DOHH2 (cell line): ENCODE results near the gene SCNN1B.

Source experiments
- H3F3A ChIP-seq: fragments of 200-600 bp; sonication (generic), shearing (Covaris generic); 2 replicates; pipeline ENCODE4 v1.6.0; 2016; ENCODE audit warnings: antibody characterized with exemption, mild to moderate bottlenecking; ENCODE audit not compliant: control insufficient read depth, insufficient read depth
- H3K27ac ChIP-seq: fragments of 200-600 bp; sonication (generic); 2 replicates; pipeline ENCODE4 v1.5.1; 2014; ENCODE audit warnings: low read depth, mild to moderate bottlenecking, low read length, moderate library complexity
- H3K27me3 ChIP-seq: fragments of 200-600 bp; sonication (generic); 2 replicates; pipeline ENCODE4 v1.6.1; 2014; ENCODE audit warnings: mild to moderate bottlenecking, low read length, mixed read lengths; ENCODE audit not compliant: control insufficient read depth
- H3K36me3 ChIP-seq: fragments of 200-600 bp; sonication (generic); 2 replicates; pipeline ENCODE4 v1.6.1; 2014; ENCODE audit warnings: mild to moderate bottlenecking, low read length, moderate library complexity, mixed read lengths; ENCODE audit not compliant: control insufficient read depth
- H3K4me1 ChIP-seq: fragments of 200-600 bp; sonication (generic); 2 replicates; pipeline ENCODE4 v1.6.1; 2014; ENCODE audit warnings: mild to moderate bottlenecking, low read length, mixed read lengths; ENCODE audit not compliant: control insufficient read depth
- H3K4me2 ChIP-seq: fragments of 200-600 bp; sonication (generic); 2 replicates; pipeline ENCODE4 v1.6.0; 2014; ENCODE audit warnings: mild to moderate bottlenecking, low read length, moderate library complexity
- H3K4me3 ChIP-seq: fragments of 200-600 bp; sonication (generic); 2 replicates; pipeline ENCODE4 v1.5.1; 2014; ENCODE audit warnings: mild to moderate bottlenecking, low read length, mixed read lengths
- H3K79me2 ChIP-seq: fragments of 200-600 bp; sonication (generic); 2 replicates; pipeline ENCODE4 v1.6.1; 2014; ENCODE audit warnings: mild to moderate bottlenecking, low read length, mixed read lengths; ENCODE audit not compliant: control insufficient read depth
- H3K9me2 ChIP-seq: fragments of 200-600 bp; sonication (generic); replicated peaks from 2 replicates; pipeline ENCODE4 v1.6.1; 2014; ENCODE audit warnings: mild to moderate bottlenecking, low read length, mixed read lengths; ENCODE audit not compliant: control insufficient read depth
- H3K9me3 ChIP-seq: fragments of 200-600 bp; sonication (generic); 2 replicates; pipeline ENCODE4 v1.6.1; 2014; ENCODE audit warnings: antibody characterized with exemption, low read length, mixed read lengths; ENCODE audit not compliant: control insufficient read depth, insufficient read depth
- H4K20me1 ChIP-seq: fragments of 200-600 bp; sonication (generic); 2 replicates; pipeline ENCODE4 v1.6.0; 2014; ENCODE audit warnings: low read depth, mild to moderate bottlenecking, antibody characterized with exemption, low read length, moderate library complexity; ENCODE audit not compliant: control insufficient read depth, insufficient read depth
- EZH2phosphoT487 ChIP-seq: fragments of 200-600 bp; sonication (generic); IDR thresholded peaks from 2 replicates; pipeline ENCODE4 v1.6.1; 2017; ENCODE audit warnings: borderline replicate concordance, mild to moderate bottlenecking, antibody characterized with exemption, low read length, moderate library complexity, mixed read lengths
- TF ChIP-seq, protein P1 (sequence below): fragments of 200-600 bp; sonication (generic); IDR thresholded peaks from one replicate; pipeline ENCODE4 v1.5.1; 2014; ENCODE audit warnings: antibody characterized with exemption, mild to moderate bottlenecking, low read depth, low read length; ENCODE audit not compliant: poor library complexity, severe bottlenecking

The SCNN1B gene

DNA sequence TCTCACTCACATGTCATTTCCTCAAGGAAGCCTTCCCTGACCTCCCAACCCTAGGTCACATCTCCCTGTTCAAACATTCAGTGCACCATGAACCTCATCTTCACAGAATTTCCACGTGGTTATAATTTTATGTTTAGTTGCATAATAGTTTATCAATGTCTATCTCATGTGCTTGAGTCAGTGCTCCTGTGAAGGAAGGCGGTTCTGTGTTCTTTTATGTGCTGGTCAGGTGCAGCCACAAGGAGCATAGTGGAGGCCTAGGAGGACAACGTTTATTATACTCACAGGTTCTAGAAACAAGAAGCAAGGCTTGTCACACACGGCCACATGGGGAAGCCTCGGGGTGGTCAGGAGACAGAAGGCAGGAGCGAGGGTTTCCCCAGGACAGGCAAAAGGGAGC lies 34.5 kb upstream of the SCNN1B start:
- Histone ChIP-seq H3K9me2 (no peaks in the 10 kb centered on the region), H3K4me3 (no peak overlapping the region), H3K27ac (no peak overlapping the region), H3K36me3 (no peaks in the 10 kb centered on the region), H4K20me1 (no peaks in the 10 kb centered on the region), H3K79me2 (no peaks in the 10 kb centered on the region), H3F3A (no peaks in the 10 kb centered on the region), H3K4me1 (no peaks in the 10 kb centered on the region), H3K9me3 (no peaks in the 10 kb centered on the region), H3K27me3 (peaks cover 7% of the 10 kb centered on the region; the same call in 1 of the 2 replicates), H3K4me2 (no peak overlapping the region)
- TF ChIP-seq, protein P1, sequence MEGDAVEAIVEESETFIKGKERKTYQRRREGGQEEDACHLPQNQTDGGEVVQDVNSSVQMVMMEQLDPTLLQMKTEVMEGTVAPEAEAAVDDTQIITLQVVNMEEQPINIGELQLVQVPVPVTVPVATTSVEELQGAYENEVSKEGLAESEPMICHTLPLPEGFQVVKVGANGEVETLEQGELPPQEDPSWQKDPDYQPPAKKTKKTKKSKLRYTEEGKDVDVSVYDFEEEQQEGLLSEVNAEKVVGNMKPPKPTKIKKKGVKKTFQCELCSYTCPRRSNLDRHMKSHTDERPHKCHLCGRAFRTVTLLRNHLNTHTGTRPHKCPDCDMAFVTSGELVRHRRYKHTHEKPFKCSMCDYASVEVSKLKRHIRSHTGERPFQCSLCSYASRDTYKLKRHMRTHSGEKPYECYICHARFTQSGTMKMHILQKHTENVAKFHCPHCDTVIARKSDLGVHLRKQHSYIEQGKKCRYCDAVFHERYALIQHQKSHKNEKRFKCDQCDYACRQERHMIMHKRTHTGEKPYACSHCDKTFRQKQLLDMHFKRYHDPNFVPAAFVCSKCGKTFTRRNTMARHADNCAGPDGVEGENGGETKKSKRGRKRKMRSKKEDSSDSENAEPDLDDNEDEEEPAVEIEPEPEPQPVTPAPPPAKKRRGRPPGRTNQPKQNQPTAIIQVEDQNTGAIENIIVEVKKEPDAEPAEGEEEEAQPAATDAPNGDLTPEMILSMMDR, result no peak

GRCh38 chr16:23268561-23268960 lies 33.5 kb upstream of the SCNN1B start:
- Histone ChIP-seq H3K4me3 (no peak overlapping the region), H3K36me3 (no peaks in the 10 kb centered on the region), H3K4me2 (no peak overlapping the region), H3K9me2 (no peaks in the 10 kb centered on the region), H3K27ac (no peak overlapping the region), H4K20me1 (no peaks in the 10 kb centered on the region), H3K79me2 (no peaks in the 10 kb centered on the region), H3K9me3 (no peaks in the 10 kb centered on the region), H3K4me1 (no peaks in the 10 kb centered on the region), H3F3A (no peaks in the 10 kb centered on the region), H3K27me3 (peaks cover 7% of the 10 kb centered on the region; the same call in 1 of the 2 replicates)
- TF ChIP-seq EZH2phosphoT487, result no peak
- TF ChIP-seq, protein P1, result no peak

DNA sequence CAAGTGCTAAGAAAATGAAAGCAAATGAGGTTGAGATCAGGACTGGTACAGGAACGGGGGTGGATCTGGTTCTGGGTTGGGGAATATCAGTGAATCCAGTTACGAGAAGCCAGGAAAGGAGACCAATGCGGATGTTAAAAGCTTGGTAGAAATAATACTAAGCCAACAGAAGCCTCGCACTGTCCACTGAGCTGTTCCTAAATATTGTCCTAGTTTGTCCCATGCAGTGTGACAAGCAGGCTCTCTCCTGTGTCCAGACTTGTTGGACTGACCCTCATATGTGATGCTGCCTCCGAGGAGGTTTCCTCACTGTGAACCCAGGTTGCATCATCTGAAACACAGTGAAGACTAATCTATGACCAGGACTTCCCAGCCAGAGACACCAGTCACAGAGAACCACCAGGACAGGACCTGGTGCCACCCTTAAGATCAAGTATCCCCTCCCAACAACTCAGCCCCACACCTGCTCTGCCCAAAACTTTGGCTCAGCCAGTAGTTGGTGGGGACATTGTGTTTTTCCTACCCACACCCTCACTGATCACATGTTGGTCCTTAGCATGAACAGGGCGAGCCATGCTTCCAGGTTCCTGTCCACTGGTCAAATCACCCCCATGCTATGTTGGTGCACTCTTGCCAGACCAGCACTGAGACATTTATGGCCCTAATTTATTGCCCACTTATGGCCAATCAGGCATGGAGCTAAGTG lies 32.7 kb upstream of the SCNN1B start:
- H3K4me2 ChIP-seq, result no peak overlapping the region

More for the DNA sequence above, 32.7 kb upstream of the SCNN1B start:
- Histone ChIP-seq H3K4me1 (no peaks in the 10 kb centered on the region), H3K27ac (no peak overlapping the region), H3K27me3 (peaks cover 7% of the 10 kb centered on the region; the same call in 1 of the 2 replicates), H3F3A (no peaks in the 10 kb centered on the region), H3K9me2 (no peaks in the 10 kb centered on the region), H3K4me3 (no peak overlapping the region), H3K36me3 (no peaks in the 10 kb centered on the region), H4K20me1 (no peaks in the 10 kb centered on the region), H3K9me3 (no peaks in the 10 kb centered on the region), H3K79me2 (no peaks in the 10 kb centered on the region)
- TF ChIP-seq, protein P1, result no peak
- TF ChIP-seq EZH2phosphoT487, result no peak
